HG03432 (cell line): ENCODE data around the gene MYOZ2.

ENCODE experiments used
- ATAC-seq: cut with Tn5 transposase; IDR thresholded peaks from one replicate; pipeline ENCODE4 v1.9.1; 2021; ENCODE audit warnings: mild to moderate bottlenecking, moderate library complexity; ENCODE audit not compliant: unreplicated experiment

Gene MYOZ2

DNA sequence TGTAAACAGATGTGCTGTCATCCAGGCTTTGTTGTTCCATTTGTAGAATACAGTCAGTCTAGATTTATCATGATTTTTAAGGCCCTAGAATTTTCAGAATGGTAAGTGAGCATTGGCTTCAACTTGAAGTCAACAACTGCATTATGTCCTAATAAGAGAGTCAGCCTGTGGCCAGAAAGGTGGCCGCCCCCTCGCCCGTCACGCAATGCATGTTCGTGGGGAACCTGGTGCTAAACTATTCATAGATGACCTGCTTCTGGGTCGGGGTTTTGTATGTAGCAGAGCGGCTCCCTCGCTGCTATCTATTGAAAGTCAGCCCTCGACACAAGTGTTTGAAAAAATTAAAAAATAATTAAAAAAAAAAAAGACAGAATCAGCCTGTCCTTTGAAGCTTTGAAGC, 101.6 kb downstream of the MYOZ2 start:
- no peak for ATAC-seq
